ENCODE results near the gene HAUS7. TPM values are rescaled to one million over a fixed set of nuclear protein-coding genes. Genes with fewer than 3 reads are reported as not detected.

Gene HAUS7
- 6.9 TPM for polyA plus RNA-seq (2013, experiment 1 of 2)
- 7.2 TPM for polyA plus RNA-seq (2013, experiment 2 of 2)

DNA sequence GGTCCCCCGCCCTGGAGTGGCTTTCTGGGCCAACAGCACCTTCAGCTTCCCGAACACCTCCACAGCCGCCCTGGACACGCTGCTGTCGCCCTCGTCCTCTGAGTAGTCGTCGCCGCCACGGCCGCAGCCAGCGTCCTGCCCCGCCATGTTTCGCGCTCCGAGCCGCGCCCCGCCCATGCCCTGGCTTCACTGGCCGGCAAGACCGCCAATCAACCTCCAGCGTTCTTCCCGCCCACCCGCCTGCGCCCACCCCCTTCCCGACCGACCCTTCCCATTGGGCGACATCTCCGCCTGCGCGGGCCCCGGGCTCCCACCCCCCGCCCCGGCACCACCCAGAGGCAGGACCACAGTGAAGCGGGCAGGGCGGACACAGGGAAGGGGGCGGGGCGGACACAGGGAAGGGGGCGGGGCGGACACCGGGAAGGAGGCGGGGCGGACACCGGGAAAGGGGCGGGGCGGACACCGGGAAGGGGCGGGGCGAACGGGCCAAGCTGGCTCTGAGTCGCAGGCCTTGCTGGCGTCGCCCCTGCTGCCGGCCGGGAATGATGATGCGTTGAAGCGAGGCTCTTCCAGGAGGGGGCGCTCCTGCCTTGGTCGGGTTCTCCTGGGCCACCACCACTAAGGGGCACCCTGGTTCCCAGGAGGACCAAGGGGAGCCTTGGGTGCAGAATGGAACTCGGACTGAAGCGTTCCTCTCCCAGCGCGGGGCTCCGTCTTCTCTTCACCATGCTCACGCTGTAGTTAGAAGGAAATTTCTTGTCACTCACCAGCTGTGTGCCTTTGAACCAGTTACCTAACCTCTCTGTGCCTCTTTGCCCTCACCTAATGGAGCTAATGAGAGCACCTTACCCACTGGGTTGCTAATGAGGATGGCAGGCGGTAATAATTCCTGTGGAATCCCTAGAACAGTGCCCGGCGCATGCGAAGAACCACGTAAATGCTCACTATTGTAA, at the start of gene HAUS7:
Gene HAUS7 (minus strand): TSS at position 166 of the 953 bp plus-strand sequence. CDS start 19 bp downstream, at position 147.
- peaks cover 27% of the 10 kb centered on the region for H3K4me1 ChIP-seq (ENCODE audit: control insufficient read depth, insufficient read depth, low read depth, low read length)
- H3K18ac ChIP-seq (ENCODE audit: low read depth in 1 of 2, low read length in 2 of 2): peak within 1 kb of the TSS; percentile 34 to 54
- H2BK120ac ChIP-seq (ENCODE audit: low read depth, low read length): no peak within 1 kb of the TSS
- DNase-seq: peak; percentile 87
- no peaks in the 10 kb centered on the region for H3K9me3 ChIP-seq (ENCODE audit: control insufficient read depth, low read length)
- H2BK5ac ChIP-seq (ENCODE audit: low read depth, low read length, poor library complexity, severe bottlenecking): no peak within 1 kb of the TSS
- 17% methylated on average over 22 of the region's 70 CpGs for WGBS
- peak within 1 kb of the TSS; percentile 61 for H2AFZ ChIP-seq (ENCODE audit: low read depth, low read length)
- H3K27ac ChIP-seq (ENCODE audit: low read length, poor library complexity, severe bottlenecking): peak within 1 kb of the TSS; percentile 65
- peak within 1 kb of the TSS; percentile 59 for H2AK5ac ChIP-seq (ENCODE audit: low read length, severe bottlenecking)
- H3K23ac ChIP-seq (ENCODE audit: low read length in 2 of 2): no peak within 1 kb of the TSS
- H4K91ac ChIP-seq (ENCODE audit: low read length): peak within 1 kb of the TSS; percentile 61
- H3K4ac ChIP-seq (ENCODE audit: low read depth in 1 of 2, low read length in 2 of 2): peak within 1 kb of the TSS in 1 of 2 experiments; percentile 49
- H4K8ac ChIP-seq (ENCODE audit: low read length): peak within 1 kb of the TSS; percentile 80
- H3K4me2 ChIP-seq (ENCODE audit: low read length, poor library complexity, severe bottlenecking): peak within 1 kb of the TSS; percentile 96
- peak within 1 kb of the TSS; percentile 71 to 83 for H3K4me3 ChIP-seq (ENCODE audit: insufficient read depth in 1 of 2, low read depth in 1 of 2, low read length in 2 of 2)
- peak within 1 kb of the TSS in 1 of 2 experiments; percentile 31 for H2BK12ac ChIP-seq (ENCODE audit: low read length in 2 of 2)
- peak within 1 kb of the TSS in 1 of 2 experiments; percentile 41 for H3K14ac ChIP-seq (ENCODE audit: low read length in 2 of 2)
- peaks cover 0 to 23% of the 10 kb centered on the region in 2 experiments for H3K36me3 ChIP-seq (ENCODE audit: control insufficient read depth in 1 of 2, insufficient read depth in 2 of 2, low read depth in 1 of 2, low read length in 2 of 2)
- H3K9ac ChIP-seq (ENCODE audit: low read length): peak within 1 kb of the TSS; percentile 73
- peaks cover 17% of the 10 kb centered on the region for H3K79me1 ChIP-seq (replicated peaks; ENCODE audit: low read length, poor library complexity, severe bottlenecking)
- no peak within 1 kb of the TSS for H2BK15ac ChIP-seq (ENCODE audit: low read depth, poor library complexity, severe bottlenecking)
- H3K27me3 ChIP-seq (ENCODE audit: control insufficient read depth in 1 of 2, insufficient read depth in 1 of 2, low read length in 2 of 2): peaks cover 0 to 10% of the 10 kb centered on the region in 2 experiments

GRCh38 chrX:153519569-153520286, 49.4 kb upstream of the HAUS7 start:
- no peak overlapping the region for H3K23ac ChIP-seq (ENCODE audit: low read length in 2 of 2)
- no peak overlapping the region for H3K18ac ChIP-seq (ENCODE audit: low read depth in 1 of 2, low read length in 2 of 2)
- H3K14ac ChIP-seq (ENCODE audit: low read length in 2 of 2): no peak overlapping the region
- no peaks in the 10 kb centered on the region for H3K36me3 ChIP-seq (ENCODE audit: control insufficient read depth in 1 of 2, insufficient read depth in 2 of 2, low read depth in 1 of 2, low read length in 2 of 2)
- 69% methylated on average over 20 of the region's 21 CpGs for WGBS
- no peak overlapping the region for H2BK120ac ChIP-seq (ENCODE audit: low read depth, low read length)
- H2AFZ ChIP-seq (ENCODE audit: low read depth, low read length): no peak overlapping the region
- H4K8ac ChIP-seq (ENCODE audit: low read length): no peak overlapping the region
- H2AK5ac ChIP-seq (ENCODE audit: low read length, severe bottlenecking): no peak overlapping the region
- H2BK15ac ChIP-seq (ENCODE audit: low read depth, poor library complexity, severe bottlenecking): no peak overlapping the region
- H4K91ac ChIP-seq (ENCODE audit: low read length): no peak overlapping the region
- peaks cover 41 to 84% of the 10 kb centered on the region in 2 experiments for H3K27me3 ChIP-seq (ENCODE audit: control insufficient read depth in 1 of 2, insufficient read depth in 1 of 2, low read length in 2 of 2)
- no peak overlapping the region for H3K9ac ChIP-seq (ENCODE audit: low read length)
- H3K9me3 ChIP-seq (ENCODE audit: control insufficient read depth, low read length): no peaks in the 10 kb centered on the region
- no peak overlapping the region for H2BK5ac ChIP-seq (ENCODE audit: low read depth, low read length, poor library complexity, severe bottlenecking)
- DNase-seq: no peak
- peaks cover 9% of the 10 kb centered on the region for H3K4me1 ChIP-seq (ENCODE audit: control insufficient read depth, insufficient read depth, low read depth, low read length)
- H3K4me3 ChIP-seq (ENCODE audit: insufficient read depth in 1 of 2, low read depth in 1 of 2, low read length in 2 of 2): no peak overlapping the region
- no peak overlapping the region for H2BK12ac ChIP-seq (ENCODE audit: low read length in 2 of 2)
- no peak overlapping the region for H3K4ac ChIP-seq (ENCODE audit: low read depth in 1 of 2, low read length in 2 of 2)
- no peaks in the 10 kb centered on the region for H3K79me1 ChIP-seq (replicated peaks; ENCODE audit: low read length, poor library complexity, severe bottlenecking)
- H3K27ac ChIP-seq (ENCODE audit: low read length, poor library complexity, severe bottlenecking): no peak overlapping the region
- no peak overlapping the region for H3K4me2 ChIP-seq (ENCODE audit: low read length, poor library complexity, severe bottlenecking)

- Histone ChIP-seq H3K4ac (ENCODE audit: low read depth in 1 of 2, low read length in 2 of 2) (no peak overlapping the region), H3K23ac (ENCODE audit: low read length in 2 of 2) (no peak overlapping the region), H3K9me3 (ENCODE audit: control insufficient read depth, low read length) (no peaks in the 10 kb centered on the region), H3K36me3 (ENCODE audit: control insufficient read depth in 1 of 2, insufficient read depth in 2 of 2, low read depth in 1 of 2, low read length in 2 of 2) (no peaks in the 10 kb centered on the region), H2BK5ac (ENCODE audit: low read depth, low read length, poor library complexity, severe bottlenecking) (no peak overlapping the region), H3K4me1 (ENCODE audit: control insufficient read depth, insufficient read depth, low read depth, low read length) (peaks cover 9% of the 10 kb centered on the region), H4K8ac (ENCODE audit: low read length) (no peak overlapping the region), H2AK5ac (ENCODE audit: low read length, severe bottlenecking) (no peak overlapping the region), H2AFZ (ENCODE audit: low read depth, low read length) (no peak overlapping the region), H2BK120ac (ENCODE audit: low read depth, low read length) (no peak overlapping the region), H3K27me3 (ENCODE audit: control insufficient read depth in 1 of 2, insufficient read depth in 1 of 2, low read length in 2 of 2) (peaks cover 43 to 81% of the 10 kb centered on the region in 2 experiments), H4K91ac (ENCODE audit: low read length) (no peak overlapping the region), H3K4me2 (ENCODE audit: low read length, poor library complexity, severe bottlenecking) (no peak overlapping the region), H3K27ac (ENCODE audit: low read length, poor library complexity, severe bottlenecking) (no peak overlapping the region), H3K9ac (ENCODE audit: low read length) (no peak overlapping the region), H2BK12ac (ENCODE audit: low read length in 2 of 2) (no peak overlapping the region), H3K79me1 (replicated peaks; ENCODE audit: low read length, poor library complexity, severe bottlenecking) (no peaks in the 10 kb centered on the region), H3K18ac (ENCODE audit: low read depth in 1 of 2, low read length in 2 of 2) (no peak overlapping the region), H2BK15ac (ENCODE audit: low read depth, poor library complexity, severe bottlenecking) (no peak overlapping the region), H3K4me3 (ENCODE audit: insufficient read depth in 1 of 2, low read depth in 1 of 2, low read length in 2 of 2) (no peak overlapping the region), H3K14ac (ENCODE audit: low read length in 2 of 2) (no peak overlapping the region)
- 15% methylated on average over 23 of the region's 70 CpGs for WGBS
- no peak for DNase-seq
These were observed 47.8 kb upstream of the HAUS7 start for GRCh38 chrX:153517946-153518834.

Data from mesenchymal stem cell (in vitro differentiated cells and primary cell).